GM19455 (cell line): ENCODE results near the gene SRRM5.
"Not testable (repeated sequence)": the region's sequence is repeated elsewhere in the genome, so short reads cannot be mapped to it uniquely, and the experiment has no call there.

Experiments
- ATAC-seq: cut with Tn5 transposase; IDR thresholded peaks from one replicate; pipeline ENCODE4 v1.9.1; 2021; ENCODE audit not compliant: unreplicated experiment

The SRRM5 gene

GRCh38 chr19:43591904-43592772 lies 19.8 kb upstream of the SRRM5 start:
- ATAC-seq, result no peak

- no peak for ATAC-seq
These were observed 19.0 kb upstream of the SRRM5 start for GRCh38 chr19:43592800-43593350.

GRCh38 chr19:43594081-43594697 lies 17.7 kb upstream of the SRRM5 start:
- ATAC-seq, result no peak

- no peak for ATAC-seq
These were observed 16.9 kb upstream of the SRRM5 start for GRCh38 chr19:43594710-43595604.

- no peak for ATAC-seq
These were observed 16.3 kb upstream of the SRRM5 start for GRCh38 chr19:43595605-43595998.

- peak; percentile 78 for ATAC-seq
These were observed 15.7 kb upstream of the SRRM5 start, which contains the start of the genes IRGQ and ZNF576 for GRCh38 chr19:43595999-43596841. Gene IRGQ (minus strand): TSS chr19:43596134. CDS start chr19:43595338, 796 bp downstream. Gene ZNF576 (plus strand): TSS chr19:43596595. CDS start chr19:43597109, 514 bp downstream.

GRCh38 chr19:43596842-43597461 lies 14.9 kb upstream of the SRRM5 start:
- no peak for ATAC-seq

GRCh38 chr19:43597876-43598275 lies 14.0 kb upstream of the SRRM5 start:
- ATAC-seq, result no peak

- ATAC-seq, result no peak
These were observed 13.2 kb upstream of the SRRM5 start for GRCh38 chr19:43598445-43599240.

- no peak for ATAC-seq
These were observed 12.1 kb upstream of the SRRM5 start for GRCh38 chr19:43599635-43600295.

GRCh38 chr19:43600326-43600725 lies 11.6 kb upstream of the SRRM5 start:
- not testable (repeated sequence) for ATAC-seq

GRCh38 chr19:43605875-43606568 lies 5.9 kb upstream of the SRRM5 start:
- no peak for ATAC-seq

GRCh38 chr19:43606569-43607229 lies 5.2 kb upstream of the SRRM5 start:
- ATAC-seq, result no peak

GRCh38 chr19:43607238-43608205 lies 4.4 kb upstream of the SRRM5 start:
- no peak for ATAC-seq

GRCh38 chr19:43609872-43610271 lies 2.0 kb upstream of the SRRM5 start:
- ATAC-seq, result no peak

GRCh38 chr19:43610493-43610892 lies 1.4 kb upstream of the SRRM5 start:
- no peak for ATAC-seq
